Fibroblast of lung (primary cell): Measurements from ENCODE around the gene C1orf52. TPM values are rescaled to one million over a fixed set of nuclear protein-coding genes. Genes with fewer than 3 reads are reported as not detected.

Source experiments
- DNase-seq, 2 donors: peaks; one replicate each; pipeline versions ENCODE4 v3.0.0 to v3.0.0-alpha.2; 2010; ENCODE audit warnings: low read depth in 2 of 2
- H2AFZ ChIP-seq: 2 replicates; pipeline ENCODE4 v1.5.1; 2012; ENCODE audit warnings: low read length, control low read depth, inconsistent platforms
- H3K27ac ChIP-seq: 2 replicates; pipeline ENCODE4 v1.5.1; 2011; ENCODE audit warnings: low read length, control low read depth; ENCODE audit not compliant: insufficient read depth
- H3K27me3 ChIP-seq: 2 replicates; pipeline ENCODE4 v1.5.1; 2011; ENCODE audit warnings: mild to moderate bottlenecking, low read length; ENCODE audit not compliant: control insufficient read depth, insufficient read depth
- H3K36me3 ChIP-seq: 2 replicates; pipeline ENCODE4 v1.5.1; 2011; ENCODE audit warnings: low read length; ENCODE audit not compliant: control insufficient read depth, insufficient read depth
- H3K4me1 ChIP-seq: 2 replicates; pipeline ENCODE4 v1.5.1; 2011; ENCODE audit warnings: low read length; ENCODE audit not compliant: control insufficient read depth, insufficient read depth; ENCODE audit errors: extremely low read depth
- H3K4me2 ChIP-seq: 2 replicates; pipeline ENCODE4 v1.5.1; 2011; ENCODE audit warnings: low read length, control low read depth; ENCODE audit not compliant: insufficient read depth; ENCODE audit errors: extremely low read depth
- H3K4me3 ChIP-seq, 4 experiments: fragments of 200-600 bp in 1 of 4; sonication (generic) in 1 of 4; replicated peaks in 1 of 4; 2 replicates each; pipeline ENCODE4 v1.5.1; 2011 to 2016; ENCODE audit warnings: low read length in 4 of 4, low read depth in 3 of 4, mild to moderate bottlenecking in 3 of 4, control low read depth in 2 of 4, inconsistent platforms in 1 of 4, mixed read lengths in 1 of 4; ENCODE audit not compliant: insufficient read depth in 1 of 4; ENCODE audit errors: control extremely low read depth in 1 of 4
- H3K79me2 ChIP-seq: 2 replicates; pipeline ENCODE4 v1.5.1; 2012; ENCODE audit warnings: mild to moderate bottlenecking, low read length, inconsistent platforms; ENCODE audit not compliant: control insufficient read depth, insufficient read depth
- H3K9ac ChIP-seq: 2 replicates; pipeline ENCODE4 v1.5.1; 2011; ENCODE audit warnings: mild to moderate bottlenecking, low read length, control low read depth; ENCODE audit not compliant: insufficient read depth
- H3K9me3 ChIP-seq: 2 replicates; pipeline ENCODE4 v1.5.1; 2012; ENCODE audit warnings: low read depth, low read length; ENCODE audit not compliant: control insufficient read depth, insufficient read depth
- H4K20me1 ChIP-seq: 2 replicates; pipeline ENCODE4 v1.5.1; 2011; ENCODE audit warnings: low read length; ENCODE audit not compliant: control insufficient read depth, insufficient read depth; ENCODE audit errors: extremely low read depth
- CTCF ChIP-seq, 2 donors: IDR thresholded peaks in 1 of 2; conservative IDR thresholded peaks in 1 of 2; 1 replicate in 1 of 2; 2 replicates in 1 of 2; pipeline ENCODE4 v1.5.1; 2011 to 2012; ENCODE audit warnings: low read length in 2 of 2, control low read depth in 1 of 2, inconsistent platforms in 1 of 2, low read depth in 1 of 2, mild to moderate bottlenecking in 1 of 2
- EZH2 ChIP-seq: IDR thresholded peaks from 2 replicates; pipeline ENCODE4 v1.5.1; 2012; ENCODE audit warnings: low read length, control low read depth, mild to moderate bottlenecking; ENCODE audit errors: missing control alignments
- polyA plus RNA-seq, 2 donors: library from polyadenylated mRNA; depleted of rRNA in 1 of 2; stranded (reverse) in 1 of 2; unstranded in 1 of 2; fragments of >200 nt; gene quantifications; 2 replicates each; pipeline ENCODE4 v1.2.1, GENCODE V29; 2011 to 2012; ENCODE audit warnings: missing spikeins in 1 of 2
- total RNA-seq: library from RNA; depleted of rRNA; stranded (reverse); fragments of >200 nt; gene quantifications from 2 replicates; pipeline ENCODE4 v1.2.1, GENCODE V29; 2014

The C1orf52 gene
- total and polyA plus RNA-seq, 2 donors (not counting 1 experiment from before 2014, with no cell fraction given) = 11.4 to 24.7 TPM

- Histone ChIP-seq H3K4me1 (no peaks in the 10 kb centered on the region), H2AFZ (no peak overlapping the region), H4K20me1 (no peaks in the 10 kb centered on the region), H3K27me3 (no peaks in the 10 kb centered on the region), H3K4me2 (no peak overlapping the region), H3K36me3 (no peaks in the 10 kb centered on the region), H3K9ac (no peak overlapping the region), H3K79me2 (no peaks in the 10 kb centered on the region), H3K9me3 (no peaks in the 10 kb centered on the region), H3K4me3 (no peak overlapping the region), H3K27ac (no peak overlapping the region)
- DNase-seq = no peak
- TF ChIP-seq EZH2 (no peak), CTCF (conservative IDR thresholded peaks at IDR 0.05 in 1 of 2, IDR thresholded peaks at IDR 0.05 in 1 of 2; ENCODE audit: low read depth in 1 of 2, low read length in 2 of 2) (no peak)
Observed at GRCh38 chr1:85245891-85246290, 13.6 kb downstream of the C1orf52 start.

GRCh38 chr1:85245456-85245855 lies 14.0 kb downstream of the C1orf52 start:
- Histone ChIP-seq H3K4me2 (no peak overlapping the region), H3K79me2 (no peaks in the 10 kb centered on the region), H3K9me3 (no peaks in the 10 kb centered on the region), H2AFZ (no peak overlapping the region), H3K27me3 (no peaks in the 10 kb centered on the region), H4K20me1 (no peaks in the 10 kb centered on the region), H3K27ac (no peak overlapping the region), H3K4me1 (no peaks in the 10 kb centered on the region), H3K9ac (no peak overlapping the region), H3K4me3 (no peak overlapping the region), H3K36me3 (no peaks in the 10 kb centered on the region)
- no peak for TF ChIP-seq EZH2
- TF ChIP-seq CTCF (conservative IDR thresholded peaks at IDR 0.05 in 1 of 2, IDR thresholded peaks at IDR 0.05 in 1 of 2; ENCODE audit: low read depth in 1 of 2, low read length in 2 of 2) = no peak
- peak in 1 of 2 donors; percentile 23 for DNase-seq

- Histone ChIP-seq H3K4me1 (no peaks in the 10 kb centered on the region), H3K4me3 (no peak overlapping the region), H3K9me3 (no peaks in the 10 kb centered on the region), H3K27ac (no peak overlapping the region), H3K36me3 (no peaks in the 10 kb centered on the region), H2AFZ (peak overlapping the region; percentile 65), H4K20me1 (no peaks in the 10 kb centered on the region), H3K9ac (no peak overlapping the region), H3K27me3 (no peaks in the 10 kb centered on the region), H3K79me2 (no peaks in the 10 kb centered on the region), H3K4me2 (peak overlapping the region; percentile 21)
- DNase-seq = peak; percentile 32 to 33
- TF ChIP-seq EZH2 (no peak), CTCF (conservative IDR thresholded peaks at IDR 0.05 in 1 of 2, IDR thresholded peaks at IDR 0.05 in 1 of 2; ENCODE audit: low read depth in 1 of 2, low read length in 2 of 2) (no peak)
Observed at GRCh38 chr1:85244271-85245061, 15.0 kb downstream of the C1orf52 start.
